HUES6 (cell line): ENCODE results near the gene AP2A2.

Experiments
- H3K27ac ChIP-seq: 2 replicates; pipeline ENCODE4 v1.7.0; 2013; ENCODE audit warnings: low read depth, mild to moderate bottlenecking, low read length, inconsistent platforms
- H3K27me3 ChIP-seq: 2 replicates; pipeline ENCODE4 v1.6.1; 2013; ENCODE audit warnings: low read length; ENCODE audit not compliant: control insufficient read depth, insufficient read depth
- H3K36me3 ChIP-seq: 2 replicates; pipeline ENCODE4 v1.6.1; 2013; ENCODE audit warnings: low read length; ENCODE audit not compliant: control insufficient read depth, insufficient read depth
- H3K4me1 ChIP-seq: 2 replicates; pipeline ENCODE4 v1.6.1; 2013; ENCODE audit warnings: low read length; ENCODE audit not compliant: control insufficient read depth, insufficient read depth
- H3K4me3 ChIP-seq: 2 replicates; pipeline ENCODE4 v1.5.1; 2013; ENCODE audit warnings: low read depth, low read length
- H3K9ac ChIP-seq: one replicate; pipeline ENCODE4 v1.6.1; 2013; ENCODE audit warnings: mild to moderate bottlenecking, low read length
- H3K9me3 ChIP-seq: 2 replicates; pipeline ENCODE4 v1.6.1; 2013; ENCODE audit warnings: low read depth, low read length; ENCODE audit not compliant: control insufficient read depth, insufficient read depth

AP2A2 gene

GRCh38 chr11:900545-900944, 25.1 kb upstream of the AP2A2 start:
- H3K27me3 ChIP-seq, result no peaks in the 10 kb centered on the region
- H3K36me3 ChIP-seq, result peaks cover 69% of the 10 kb centered on the region

GRCh38 chr11:901452-902061, 24.1 kb upstream of the AP2A2 start:
- no peaks in the 10 kb centered on the region for H3K9me3 ChIP-seq
- H3K9ac ChIP-seq, result no peak overlapping the region
- H3K27me3 ChIP-seq, result no peaks in the 10 kb centered on the region
- H3K4me1 ChIP-seq, result no peaks in the 10 kb centered on the region
- H3K27ac ChIP-seq, result no peak overlapping the region
- peaks cover 73% of the 10 kb centered on the region for H3K36me3 ChIP-seq
- H3K4me3 ChIP-seq, result no peak overlapping the region

More at GRCh38 chr11:900545-900944, 25.1 kb upstream of the AP2A2 start:
- Histone ChIP-seq H3K9ac (no peak overlapping the region), H3K27ac (no peak overlapping the region), H3K4me3 (no peak overlapping the region), H3K4me1 (no peaks in the 10 kb centered on the region), H3K9me3 (no peaks in the 10 kb centered on the region)

DNA sequence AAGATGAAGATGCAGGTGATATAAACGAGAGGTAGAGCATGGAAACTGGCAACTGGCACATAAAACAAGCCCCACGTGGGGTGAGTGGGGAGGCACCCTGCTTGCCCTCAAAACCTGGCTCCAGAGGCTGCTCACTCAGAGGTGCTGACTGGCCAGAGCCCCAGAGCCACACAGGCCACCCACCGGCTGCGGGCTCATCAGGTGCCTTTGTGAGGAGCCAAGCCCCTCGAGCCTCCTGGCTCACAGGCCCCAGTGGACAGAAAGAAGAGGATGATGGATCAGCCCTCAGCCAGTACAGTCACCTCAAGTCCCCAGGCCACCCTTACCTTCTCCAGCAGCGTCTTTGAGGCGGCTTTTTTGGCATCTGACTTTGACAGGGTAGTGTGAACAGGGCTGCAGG, 21.3 kb upstream of the AP2A2 start:
- H3K36me3 ChIP-seq, result peaks cover 71% of the 10 kb centered on the region
- peaks cover under 1% of the 10 kb centered on the region for H3K4me1 ChIP-seq
- no peaks in the 10 kb centered on the region for H3K9me3 ChIP-seq
- H3K4me3 ChIP-seq, result no peak overlapping the region
- H3K27ac ChIP-seq, result no peak overlapping the region
- no peaks in the 10 kb centered on the region for H3K27me3 ChIP-seq
- no peak overlapping the region for H3K9ac ChIP-seq

DNA sequence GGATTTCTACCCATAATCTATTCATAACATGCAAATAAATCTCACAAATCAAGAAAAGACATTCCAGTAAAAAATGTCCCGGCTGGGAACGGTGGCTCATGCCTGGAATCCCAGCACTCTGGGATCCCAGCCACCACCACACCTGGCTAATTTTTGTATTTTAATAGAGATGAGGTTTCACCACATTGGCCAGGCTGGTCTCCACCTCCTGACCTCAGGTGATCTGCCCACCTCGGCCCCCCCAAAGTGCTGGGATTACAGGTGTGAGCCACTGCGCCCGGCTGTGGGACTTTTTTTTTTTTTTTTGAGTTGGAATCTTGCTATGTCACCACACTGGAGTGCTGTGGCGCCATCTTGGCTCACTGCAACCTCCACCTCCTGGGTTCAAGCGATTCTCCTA, 19.7 kb upstream of the AP2A2 start:
- no peaks in the 10 kb centered on the region for H3K9me3 ChIP-seq
- H3K27me3 ChIP-seq, result no peaks in the 10 kb centered on the region
- H3K9ac ChIP-seq, result no peak overlapping the region
- peaks cover 5% of the 10 kb centered on the region for H3K4me1 ChIP-seq
- peaks cover 57% of the 10 kb centered on the region for H3K36me3 ChIP-seq
- H3K4me3 ChIP-seq, result no peak overlapping the region
- no peak overlapping the region for H3K27ac ChIP-seq

- Histone ChIP-seq H3K27me3 (no peaks in the 10 kb centered on the region), H3K36me3 (peaks cover 40% of the 10 kb centered on the region), H3K9ac (no peak overlapping the region), H3K4me3 (no peak overlapping the region), H3K27ac (no peak overlapping the region), H3K9me3 (no peaks in the 10 kb centered on the region), H3K4me1 (peaks cover 11% of the 10 kb centered on the region)
Measured at GRCh38 chr11:907668-908067, 18.0 kb upstream of the AP2A2 start.

DNA sequence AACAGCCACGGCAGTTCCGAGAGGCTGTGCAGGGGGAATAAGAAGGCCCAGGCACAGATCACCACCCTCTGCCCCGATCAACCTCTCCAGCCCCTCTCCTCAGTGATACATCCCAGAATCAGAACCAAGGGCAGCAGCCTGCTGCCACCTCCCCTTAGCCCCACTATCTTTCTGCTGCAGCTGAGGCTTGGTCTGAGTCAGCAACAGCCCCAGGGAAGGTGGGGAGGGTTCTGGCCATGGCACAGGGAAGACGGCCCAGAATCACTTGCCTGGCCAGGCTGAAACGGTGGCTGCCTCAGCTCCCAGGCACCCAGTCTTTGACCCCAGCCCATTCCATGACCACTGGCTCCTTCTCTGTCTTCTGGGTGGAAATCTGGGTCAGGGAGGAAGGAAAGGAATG, 17.4 kb upstream of the AP2A2 start:
- H3K27ac ChIP-seq, result no peak overlapping the region
- H3K9ac ChIP-seq, result no peak overlapping the region
- no peaks in the 10 kb centered on the region for H3K9me3 ChIP-seq
- H3K4me1 ChIP-seq, result peaks cover 11% of the 10 kb centered on the region
- H3K27me3 ChIP-seq, result no peaks in the 10 kb centered on the region
- peaks cover 34% of the 10 kb centered on the region for H3K36me3 ChIP-seq
- H3K4me3 ChIP-seq, result no peak overlapping the region

GRCh38 chr11:909406-909805, 16.3 kb upstream of the AP2A2 start:
- H3K4me3 ChIP-seq, result peak overlapping the region; percentile 95
- peaks cover 24% of the 10 kb centered on the region for H3K36me3 ChIP-seq
- H3K27me3 ChIP-seq, result no peaks in the 10 kb centered on the region
- H3K9ac ChIP-seq, result no peak overlapping the region
- H3K4me1 ChIP-seq, result peaks cover 11% of the 10 kb centered on the region
- no peak overlapping the region for H3K27ac ChIP-seq
- H3K9me3 ChIP-seq, result no peaks in the 10 kb centered on the region

GRCh38 chr11:910044-910588, 15.6 kb upstream of the AP2A2 start:
- Histone ChIP-seq H3K27me3 (no peaks in the 10 kb centered on the region), H3K9ac (peak overlapping the region; percentile 87), H3K4me1 (peaks cover 11% of the 10 kb centered on the region), H3K9me3 (no peaks in the 10 kb centered on the region), H3K4me3 (peak overlapping the region; percentile 95), H3K27ac (peak overlapping the region; percentile 81; the same call in 1 of the 2 replicates), H3K36me3 (peaks cover 18% of the 10 kb centered on the region)

GRCh38 chr11:910589-911030, 15.1 kb upstream of the AP2A2 start, which contains the start of gene CHID1:
CHID1 (minus strand) TSS chr11:910810; CDS start chr11:904816, 5,994 bp downstream.
- H3K9me3 ChIP-seq, result no peaks in the 10 kb centered on the region
- peaks cover 18% of the 10 kb centered on the region for H3K36me3 ChIP-seq
- no peaks in the 10 kb centered on the region for H3K27me3 ChIP-seq
- H3K27ac ChIP-seq, result peak within 1 kb of the TSS; percentile 94
- H3K9ac ChIP-seq, result peak within 1 kb of the TSS; percentile 94
- peak within 1 kb of the TSS; percentile 95 for H3K4me3 ChIP-seq
- H3K4me1 ChIP-seq, result peaks cover 11% of the 10 kb centered on the region

DNA sequence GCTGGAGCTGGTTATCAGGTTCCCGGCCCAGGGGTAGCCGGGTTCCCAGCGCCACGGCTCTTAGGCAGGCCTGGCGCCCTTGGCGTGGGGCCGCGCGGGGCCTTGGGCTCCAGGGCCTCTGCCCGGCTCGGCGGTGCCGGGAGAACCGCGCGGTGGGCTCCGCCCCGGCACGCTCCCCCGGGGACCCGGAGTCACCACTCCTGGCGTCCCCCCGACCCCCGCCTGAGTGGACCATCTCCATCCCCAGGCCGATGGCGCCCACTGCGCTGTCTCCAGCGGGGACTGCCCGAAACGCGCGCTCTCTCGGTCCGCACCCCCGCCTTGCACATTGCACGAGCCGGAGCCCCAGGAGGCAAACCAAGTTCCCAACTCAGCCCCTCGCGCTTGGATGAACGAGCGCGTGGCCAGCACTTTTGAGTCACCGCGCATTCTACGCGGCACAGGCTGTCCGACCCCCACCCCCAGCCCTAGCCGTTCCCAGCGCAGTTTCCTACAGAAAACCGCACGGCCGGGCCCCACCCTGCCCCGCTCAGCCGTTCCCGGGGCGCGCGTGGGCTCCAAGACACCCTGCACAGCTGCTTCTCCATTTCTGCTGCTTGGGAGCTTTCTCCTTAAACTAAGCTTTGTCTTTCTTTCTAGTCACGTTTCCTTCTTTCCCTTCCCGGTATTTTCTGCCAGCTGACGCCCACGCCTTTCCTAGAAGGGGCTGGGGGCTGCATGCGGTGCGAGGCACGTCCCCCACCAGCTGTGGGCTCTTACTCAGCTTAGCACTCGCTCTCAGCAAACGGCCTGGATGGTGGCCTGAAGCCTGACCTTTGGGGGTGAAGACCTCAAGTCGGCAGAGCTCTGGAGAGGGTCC, 14.4 kb upstream of the AP2A2 start:
- no peaks in the 10 kb centered on the region for H3K9me3 ChIP-seq
- peaks cover 17% of the 10 kb centered on the region for H3K36me3 ChIP-seq
- peak overlapping the region; percentile 94 for H3K27ac ChIP-seq

DNA sequence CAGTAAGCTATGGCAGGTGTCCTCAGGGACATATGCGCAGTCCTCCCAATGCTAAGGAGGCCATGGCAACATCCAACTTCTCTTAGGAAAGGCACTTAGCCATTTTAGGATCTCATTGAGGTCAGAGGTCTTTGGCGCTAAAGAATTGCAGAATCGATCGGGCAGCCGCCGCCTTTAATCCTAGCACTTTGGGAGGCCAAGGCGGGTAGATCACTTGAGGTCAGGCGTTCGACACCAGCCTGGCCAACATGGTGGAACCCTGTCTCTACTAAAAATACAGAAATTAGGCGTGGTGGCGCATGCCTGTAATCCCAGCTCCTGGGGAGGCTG, 13.8 kb upstream of the AP2A2 start:
- Histone ChIP-seq H3K4me1 (peaks cover 11% of the 10 kb centered on the region), H3K9me3 (no peaks in the 10 kb centered on the region), H3K9ac (peak overlapping the region; percentile 94), H3K36me3 (peaks cover 13% of the 10 kb centered on the region), H3K4me3 (peak overlapping the region; percentile 95), H3K27me3 (no peaks in the 10 kb centered on the region), H3K27ac (0 out of 2 replicates have a peak overlapping the region, but pooled peaks have one; percentile 94)

More for the DNA sequence above, 14.4 kb upstream of the AP2A2 start:
- Histone ChIP-seq H3K4me1 (peaks cover 11% of the 10 kb centered on the region), H3K27me3 (no peaks in the 10 kb centered on the region), H3K4me3 (peak overlapping the region; percentile 95), H3K9ac (peak overlapping the region; percentile 94)
